HCT116 (cell line): Measurements from ENCODE around the gene ITPR2. TPM values are rescaled to one million over a fixed set of nuclear protein-coding genes. Genes with fewer than 3 reads are reported as not detected.

Experiments
- ATAC-seq: fragments of 200-7000 bp; cut with Tn5 transposase; 2 replicates; pipeline ENCODE4 v1.9.1; 2020; ENCODE audit warnings: mild to moderate bottlenecking, moderate library complexity
- BruUV-seq: library from RNA; stranded (reverse); fragments of 400-500 nt; replicated peaks from 2 replicates; lab custom pipeline; 2021; lab: Mats Ljungman, UMichigan
- CTCF ChIA-PET: fragments of 300-600 bp; sonication (Branson Sonifier 250); formaldehyde crosslinking; loops from one replicate; lab custom pipeline; 2021; ENCODE audit warnings: antibody characterized with exemption; lab: Charles Lee
- POLR2A ChIA-PET: fragments of 300-600, 350-600 bp; sonication (Branson Sonifier 250); formaldehyde crosslinking; loops from one replicate; lab custom pipeline; 2021; ENCODE audit warnings: antibody characterized with exemption; lab: Charles Lee
- RAD21 ChIA-PET, 2 experiments: fragments of 300-600 bp; sonication (Branson Sonifier 250); formaldehyde crosslinking; loops; one replicate each; lab custom pipeline; 2023; ENCODE audit warnings: low total read pairs in 2 of 2; ENCODE audit not compliant: uncharacterized antibody in 2 of 2, unreplicated experiment in 2 of 2, low non-redundant PET in 1 of 2; lab: Charles Lee
- DNase-seq: peaks from one replicate; pipeline ENCODE4 v3.0.0-alpha.2; 2010; ENCODE audit warnings: low read depth, low spot score
- H2AFZ ChIP-seq: fragments of 200-600 bp; shearing (Covaris generic), sonication (generic); 2 replicates; pipeline ENCODE4 v1.6.1; 2017; ENCODE audit warnings: low read depth, mixed run types, mixed read lengths, antibody characterized with exemption, low read length; ENCODE audit not compliant: poor library complexity, severe bottlenecking
- H3K27ac ChIP-seq: 2 replicates; pipeline ENCODE4 v1.5.1; 2012; ENCODE audit warnings: low read depth, low read length
- H3K27me3 ChIP-seq: fragments of 200-600 bp; sonication (generic); 2 replicates; pipeline ENCODE4 v1.6.1; 2016; ENCODE audit warnings: mixed run types, low read length, mixed read lengths; ENCODE audit not compliant: insufficient read depth
- H3K36me3 ChIP-seq, 2 experiments: fragments of 200-500 bp in 1 of 2; fragments of 200-600 bp in 1 of 2; sonication (Bioruptor generic) in 1 of 2; sonication (generic) in 1 of 2; 2 replicates each; pipeline versions ENCODE4 v1.5.1 to v1.6.1; 2014 to 2016; ENCODE audit warnings: low read length in 2 of 2, inconsistent platforms in 1 of 2, mixed read lengths in 1 of 2, mixed run types in 1 of 2; ENCODE audit not compliant: insufficient read depth in 2 of 2, control insufficient read depth in 1 of 2
- H3K4me1 ChIP-seq, 2 experiments: fragments of 200-600 bp in 1 of 2; sonication (generic) in 1 of 2; 2 replicates each; pipeline versions ENCODE4 v1.5.1 to v1.6.1; 2012 to 2017; ENCODE audit warnings: low read length in 2 of 2, inconsistent platforms in 1 of 2, mild to moderate bottlenecking in 1 of 2, mixed read lengths in 1 of 2, mixed run types in 1 of 2, moderate library complexity in 1 of 2; ENCODE audit not compliant: insufficient read depth in 2 of 2, control insufficient read depth in 1 of 2
- H3K4me2 ChIP-seq: fragments of 200-600 bp; sonication (generic); 2 replicates; pipeline ENCODE4 v1.6.1; 2017; ENCODE audit warnings: mixed run types, low read length, mixed read lengths
- H3K4me3 ChIP-seq, 2 experiments: fragments of 200-600 bp in 1 of 2; sonication (generic) in 1 of 2; replicated peaks in 1 of 2; 2 replicates each; pipeline ENCODE4 v1.5.1; 2011 to 2016; ENCODE audit warnings: low read length in 2 of 2, control low read depth in 1 of 2, low read depth in 1 of 2, mild to moderate bottlenecking in 1 of 2, mixed read lengths in 1 of 2, mixed run types in 1 of 2
- H3K79me2 ChIP-seq: fragments of 200-600 bp; sonication (generic); 2 replicates; pipeline ENCODE4 v1.6.1; 2017; ENCODE audit warnings: mild to moderate bottlenecking, mixed run types, low read length, moderate library complexity, mixed read lengths; ENCODE audit not compliant: insufficient read depth
- H3K9ac ChIP-seq: fragments of 200-600 bp; sonication (generic); 2 replicates; pipeline ENCODE4 v1.6.1; 2016; ENCODE audit warnings: low read length, mixed read lengths
- H3K9me2 ChIP-seq: fragments of 200-600 bp; sonication (generic), shearing (Covaris generic); 2 replicates; pipeline ENCODE4 v1.6.1; 2017; ENCODE audit warnings: mixed run types, mild to moderate bottlenecking, moderate library complexity; ENCODE audit not compliant: insufficient read depth
- H3K9me3 ChIP-seq, 2 experiments: fragments of 200-500 bp in 1 of 2; fragments of 200-600 bp in 1 of 2; sonication (Bioruptor generic) in 1 of 2; sonication (generic) in 1 of 2; 2 replicates each; pipeline ENCODE4 v1.6.1; 2014 to 2017; ENCODE audit warnings: low read length in 2 of 2, mixed read lengths in 2 of 2, inconsistent platforms in 1 of 2, low read depth in 1 of 2, mild to moderate bottlenecking in 1 of 2, mixed run types in 1 of 2, moderate library complexity in 1 of 2; ENCODE audit not compliant: control insufficient read depth in 1 of 2, insufficient read depth in 1 of 2
- H4K20me1 ChIP-seq: fragments of 200-600 bp; sonication (generic), shearing (Covaris generic); 2 replicates; pipeline ENCODE4 v1.6.1; 2017; ENCODE audit warnings: mixed run types, mild to moderate bottlenecking, moderate library complexity; ENCODE audit not compliant: insufficient read depth
- CEBPB ChIP-seq: IDR thresholded peaks from 2 replicates; pipeline ENCODE4 v1.6.1; 2012; ENCODE audit warnings: low read depth
- CTCF ChIP-seq, 3 experiments: fragments of 200-600 bp in 1 of 3; sonication (generic) in 1 of 3; IDR thresholded peaks in 2 of 3; conservative IDR thresholded peaks in 1 of 3; 2 replicates each; pipeline ENCODE4 v1.5.1; 2012 to 2017; ENCODE audit warnings: low read depth in 2 of 3, low read length in 2 of 3, antibody characterized with exemption in 1 of 3, borderline replicate concordance in 1 of 3, control low read depth in 1 of 3, mild to moderate bottlenecking in 1 of 3, mixed read lengths in 1 of 3, mixed run types in 1 of 3, moderate library complexity in 1 of 3; ENCODE audit not compliant: insufficient read depth in 1 of 3
- EZH2phosphoT487 ChIP-seq: fragments of 200-600 bp; IDR thresholded peaks from 2 replicates; pipeline ENCODE4 v1.6.1; 2018; ENCODE audit warnings: antibody characterized with exemption, borderline replicate concordance
- FOSL1 ChIP-seq: IDR thresholded peaks from 2 replicates; pipeline ENCODE4 v1.6.1; 2012; ENCODE audit warnings: low read depth
- POLR2AphosphoS5 ChIP-seq: IDR thresholded peaks from 2 replicates; pipeline ENCODE4 v1.6.1; 2011; ENCODE audit warnings: mild to moderate bottlenecking, low read depth, low read length, moderate library complexity
- RAD21 ChIP-seq: IDR thresholded peaks from 2 replicates; pipeline ENCODE4 v1.6.1; 2012; ENCODE audit warnings: low read depth, mild to moderate bottlenecking
- SP1 ChIP-seq: IDR thresholded peaks from 2 replicates; pipeline ENCODE4 v1.6.1; 2012; ENCODE audit warnings: low read depth
- SRF ChIP-seq: IDR thresholded peaks from 2 replicates; pipeline ENCODE4 v1.6.1; 2012; ENCODE audit warnings: low read depth
- TCF7L2 ChIP-seq: IDR thresholded peaks from 2 replicates; pipeline ENCODE4 v1.7.0; 2011; ENCODE audit warnings: borderline replicate concordance, inconsistent platforms; ENCODE audit not compliant: insufficient read depth, insufficient read length; ENCODE audit errors: extremely low read depth
- YY1 ChIP-seq: IDR thresholded peaks from 2 replicates; pipeline ENCODE4 v1.6.1; 2011; ENCODE audit warnings: low read length, low read depth, moderate library complexity, mild to moderate bottlenecking; ENCODE audit not compliant: insufficient replicate concordance; ENCODE audit errors: extremely low read depth
- ZNF274 ChIP-seq: fragments of 200-500 bp; sonication (Bioruptor generic); IDR thresholded peaks from 2 replicates; pipeline ENCODE4 v1.6.1; 2014; ENCODE audit warnings: mild to moderate bottlenecking, low read depth, low read length, inconsistent platforms
- intact Hi-C: fragments of 100-400 bp; cut with micrococcal nuclease; formaldehyde crosslinking; loops from 2 replicates; pipeline ENCODE4 v1.10.0; 2022
- total RNA-seq: library from RNA; stranded (reverse); gene quantifications from one replicate; pipeline ENCODE4 v1.2.1, GENCODE V29; 2021; ENCODE audit not compliant: unreplicated experiment
- TF ChIP-seq, protein P1 (sequence below): IDR thresholded peaks from 2 replicates; pipeline ENCODE4 v1.6.1; 2011; ENCODE audit warnings: mild to moderate bottlenecking, low read length, moderate library complexity; ENCODE audit not compliant: insufficient replicate concordance; ENCODE audit errors: extremely low read depth

The ITPR2 gene
- total RNA-seq, 1 experiment from 2014 or later: 6.5 TPM

DNA sequence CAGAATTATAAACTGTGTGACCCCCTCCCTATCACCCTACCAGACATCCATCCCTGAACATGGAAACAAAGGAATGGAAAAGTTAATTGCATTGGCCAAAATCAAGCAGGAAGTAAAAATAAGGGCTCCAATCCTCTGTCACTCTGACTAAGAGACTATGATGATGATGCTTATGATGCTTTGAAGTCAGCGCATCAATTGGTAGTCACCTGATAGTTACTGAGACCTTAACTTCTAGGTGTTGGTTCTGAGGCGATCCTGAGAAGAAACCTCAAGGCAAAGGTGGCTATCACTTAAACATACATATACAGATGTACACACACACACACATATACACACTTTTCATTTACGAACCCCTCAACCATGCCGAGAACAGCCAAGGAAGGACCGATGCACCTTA is 6.6 kb downstream of the ITPR2 start:
- Histone ChIP-seq H3K4me3 (no peak overlapping the region), H3K79me2 (peaks cover 5% of the 10 kb centered on the region; the same call in 1 of the 2 replicates), H3K9me2 (peaks cover 8% of the 10 kb centered on the region), H4K20me1 (no peaks in the 10 kb centered on the region), H3K4me1 (no peaks in the 10 kb centered on the region; a peak in 1 of 4 replicates)
- intact Hi-C loops: no loop called here
- no peak for DNase-seq
- ATAC-seq: no peak
- BruUV-seq: no TSS peak
- ChIA-PET POLR2A (interaction anchor here (0.6 kb wide), 1 partner anchor 56 kb away, joined by 3 read pairs; no protein-coding TSS in a partner anchor), CTCF (interaction anchor here (1.2 kb wide), 1 partner anchor 190 kb away, joined by 3 read pairs; no protein-coding TSS in a partner anchor)
- no peak for TF ChIP-seq POLR2AphosphoS5
- TF ChIP-seq FOSL1: no peak
- TF ChIP-seq CTCF (IDR thresholded peaks at IDR 0.05 in 2 of 3, conservative IDR thresholded peaks at IDR 0.05 in 1 of 3; ENCODE audit: borderline replicate concordance in 1 of 3, insufficient read depth in 1 of 3, low read depth in 2 of 3, low read length in 2 of 3): no peak
- no peak for TF ChIP-seq EZH2phosphoT487
- TF ChIP-seq SRF: no peak
- TF ChIP-seq, all 23 proteins: peak for 0
- no peaks in the 10 kb centered on the region for H3K9me3 ChIP-seq
- H3K9ac ChIP-seq: no peak overlapping the region
- H2AFZ ChIP-seq: no peak overlapping the region
- no peak overlapping the region for H3K27ac ChIP-seq
- H3K4me2 ChIP-seq: no peak overlapping the region
- no peaks in the 10 kb centered on the region for H3K27me3 ChIP-seq
- RAD21 ChIA-PET: no interaction called here
- no peaks in the 10 kb centered on the region for H3K36me3 ChIP-seq

DNA sequence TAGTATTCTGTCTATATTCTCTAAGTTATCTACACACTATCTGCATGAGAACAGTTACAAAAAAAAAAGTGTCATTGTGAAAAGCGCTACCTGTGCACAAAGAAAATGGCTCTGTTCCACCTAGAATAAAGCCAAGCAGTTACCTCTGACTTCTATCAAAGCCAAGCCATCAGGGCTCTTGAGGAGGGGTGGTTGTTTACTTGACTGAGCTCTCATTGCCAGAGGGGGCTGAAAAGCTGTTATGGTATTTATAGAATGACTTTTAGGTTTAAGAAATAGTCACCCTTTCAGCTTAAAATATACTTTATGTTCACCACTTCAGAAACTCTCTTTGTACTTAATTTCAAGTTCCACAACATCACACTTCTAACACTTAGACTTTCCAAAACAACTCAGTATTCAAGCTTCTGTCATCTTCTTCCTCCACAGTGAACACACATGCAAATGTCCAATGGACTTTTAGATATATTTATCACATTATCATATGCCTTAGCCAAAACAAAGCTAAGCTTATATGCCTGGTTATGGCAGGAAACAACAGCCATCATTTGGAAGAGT is 7.5 kb downstream of the ITPR2 start:
- POLR2A ChIA-PET: no interaction called here
- BruUV-seq: no TSS peak
- H3K27me3 ChIP-seq: no peaks in the 10 kb centered on the region
- H4K20me1 ChIP-seq: no peaks in the 10 kb centered on the region
- CTCF ChIA-PET: interaction anchor here (1.2 kb wide), 1 partner anchor 191 kb away, joined by 3 read pairs; no protein-coding TSS in a partner anchor
- ATAC-seq (no peak), DNase-seq (no peak)
- intact Hi-C loops: no loop called here
- no peaks in the 10 kb centered on the region for H3K79me2 ChIP-seq
- RAD21 ChIA-PET: no interaction called here
- no peaks in the 10 kb centered on the region for H3K9me3 ChIP-seq
- H3K36me3 ChIP-seq: no peaks in the 10 kb centered on the region
- no peak overlapping the region for H2AFZ ChIP-seq
- H3K27ac ChIP-seq: no peak overlapping the region
- peaks cover 8% of the 10 kb centered on the region for H3K9me2 ChIP-seq
- no peak overlapping the region for H3K9ac ChIP-seq
- H3K4me3 ChIP-seq: no peak overlapping the region
- no peaks in the 10 kb centered on the region; a peak in 1 of 4 replicates for H3K4me1 ChIP-seq
- no peak overlapping the region for H3K4me2 ChIP-seq
- TF ChIP-seq, protein P1, sequence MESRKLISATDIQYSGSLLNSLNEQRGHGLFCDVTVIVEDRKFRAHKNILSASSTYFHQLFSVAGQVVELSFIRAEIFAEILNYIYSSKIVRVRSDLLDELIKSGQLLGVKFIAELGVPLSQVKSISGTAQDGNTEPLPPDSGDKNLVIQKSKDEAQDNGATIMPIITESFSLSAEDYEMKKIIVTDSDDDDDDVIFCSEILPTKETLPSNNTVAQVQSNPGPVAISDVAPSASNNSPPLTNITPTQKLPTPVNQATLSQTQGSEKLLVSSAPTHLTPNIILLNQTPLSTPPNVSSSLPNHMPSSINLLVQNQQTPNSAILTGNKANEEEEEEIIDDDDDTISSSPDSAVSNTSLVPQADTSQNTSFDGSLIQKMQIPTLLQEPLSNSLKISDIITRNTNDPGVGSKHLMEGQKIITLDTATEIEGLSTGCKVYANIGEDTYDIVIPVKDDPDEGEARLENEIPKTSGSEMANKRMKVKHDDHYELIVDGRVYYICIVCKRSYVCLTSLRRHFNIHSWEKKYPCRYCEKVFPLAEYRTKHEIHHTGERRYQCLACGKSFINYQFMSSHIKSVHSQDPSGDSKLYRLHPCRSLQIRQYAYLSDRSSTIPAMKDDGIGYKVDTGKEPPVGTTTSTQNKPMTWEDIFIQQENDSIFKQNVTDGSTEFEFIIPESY: no peak
- TF ChIP-seq ZNF274 (no peak), RAD21 (no peak), SP1 (no peak), YY1 (no peak), CEBPB (no peak), TCF7L2 (no peak), FOSL1 (no peak), EZH2phosphoT487 (no peak)
